Measurements from ENCODE around the gene NT5C3B.

- TF ChIP-seq CTCF (conservative IDR thresholded peaks at IDR 0.05; ENCODE audit: low read length) (no peak), EZH2phosphoT487 (IDR thresholded peaks at IDR 0.05; ENCODE audit: borderline replicate concordance) (no peak)
Measured at GRCh38 chr17:41835214-41835799, 725 bp downstream of the NT5C3B start.
